Esophagus muscularis mucosa (tissue), 3 donors: Measurements from ENCODE around the gene UCP2.

Experiments
- CTCF ChIP-seq, 3 experiments: fragments of 200-600 bp in 2 of 3; fragments of 450-650 bp in 1 of 3; sonication (generic) in 2 of 3; IDR thresholded peaks; one replicate each; pipeline ENCODE4 v1.5.1; 2017 to 2019; ENCODE audit warnings: antibody characterized with exemption in 3 of 3, mild to moderate bottlenecking in 2 of 3, moderate library complexity in 1 of 3
- POLR2A ChIP-seq: fragments of 450-650 bp; IDR thresholded peaks from one replicate; pipeline ENCODE4 v1.6.1; 2017; ENCODE audit warnings: antibody characterized with exemption, moderate library complexity, mild to moderate bottlenecking, low read depth

GRCh38 chr11:73957654-73958361, 24.8 kb downstream of the UCP2 start:
- no peak for TF ChIP-seq CTCF (IDR thresholded peaks at IDR 0.05)
- no peak for TF ChIP-seq POLR2A
